Urothelium cell line (cell line): ENCODE results near the gene CNOT6.
"Not testable (repeated sequence)": the region's sequence is repeated elsewhere in the genome, so short reads cannot be mapped to it uniquely, and the experiment has no call there.

Experiments used
- DNase-seq: peaks from one replicate; pipeline ENCODE4 v3.0.0; 2011; ENCODE audit warnings: low spot score, mixed read lengths
- FAIRE-seq: peaks from 2 replicates; lab custom pipeline; 2011; peaks lifted over from hg19 to GRCh38; lab: Jason Lieb, UNC

Gene CNOT6

GRCh38 chr5:180515974-180516373 lies 21.8 kb downstream of the CNOT6 start:
- FAIRE-seq, DNase-seq: not testable (repeated sequence)

GRCh38 chr5:180516440-180516839 lies 22.3 kb downstream of the CNOT6 start:
- DNase-seq = no peak
- FAIRE-seq = no peak

- no peak for DNase-seq
- FAIRE-seq = no peak
Observed at GRCh38 chr5:180519098-180519497, 24.9 kb downstream of the CNOT6 start.

- no peak for DNase-seq
- no peak for FAIRE-seq
Observed at GRCh38 chr5:180521101-180521500, 26.9 kb downstream of the CNOT6 start.

DNA sequence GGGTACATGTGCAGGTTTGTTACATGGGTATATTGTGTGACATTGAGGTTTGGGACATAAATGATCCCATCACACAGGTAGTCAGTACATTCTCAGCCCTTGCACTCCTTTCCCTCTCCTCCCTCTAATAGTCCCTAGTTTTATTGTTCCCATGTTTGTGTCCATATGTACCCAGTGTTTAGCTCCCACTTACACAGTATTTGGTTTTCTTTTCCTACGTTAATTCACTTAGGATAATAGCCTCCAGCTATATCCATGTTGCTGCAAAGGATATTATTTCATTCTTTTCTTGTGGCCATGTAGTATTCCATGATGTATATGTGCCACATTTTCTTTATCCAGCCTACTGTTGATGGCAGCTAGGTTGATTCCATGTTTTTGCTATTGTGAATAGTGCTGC lies 27.4 kb downstream of the CNOT6 start:
- no peak for FAIRE-seq
- no peak for DNase-seq

DNA sequence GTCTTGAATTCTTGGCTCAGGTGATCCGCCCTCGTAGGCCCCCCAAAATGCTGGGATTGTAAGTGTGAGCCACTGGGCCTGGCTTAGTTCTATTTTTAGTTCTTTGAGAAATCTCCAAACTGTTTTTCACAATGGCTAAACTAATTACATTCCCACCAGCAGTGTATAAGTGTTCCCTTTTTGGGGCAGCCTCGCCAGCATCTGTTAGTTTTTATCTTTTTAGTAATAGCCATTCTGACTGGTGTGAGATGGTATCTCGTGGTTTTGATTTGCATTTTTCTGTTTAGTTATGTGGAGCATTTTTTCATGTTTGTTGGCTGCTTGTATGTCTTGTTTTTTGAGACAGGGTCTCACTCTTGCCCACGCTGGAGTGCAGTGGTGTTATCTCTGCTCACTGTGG lies 28.2 kb downstream of the CNOT6 start:
- no peak for FAIRE-seq
- DNase-seq = no peak

DNA sequence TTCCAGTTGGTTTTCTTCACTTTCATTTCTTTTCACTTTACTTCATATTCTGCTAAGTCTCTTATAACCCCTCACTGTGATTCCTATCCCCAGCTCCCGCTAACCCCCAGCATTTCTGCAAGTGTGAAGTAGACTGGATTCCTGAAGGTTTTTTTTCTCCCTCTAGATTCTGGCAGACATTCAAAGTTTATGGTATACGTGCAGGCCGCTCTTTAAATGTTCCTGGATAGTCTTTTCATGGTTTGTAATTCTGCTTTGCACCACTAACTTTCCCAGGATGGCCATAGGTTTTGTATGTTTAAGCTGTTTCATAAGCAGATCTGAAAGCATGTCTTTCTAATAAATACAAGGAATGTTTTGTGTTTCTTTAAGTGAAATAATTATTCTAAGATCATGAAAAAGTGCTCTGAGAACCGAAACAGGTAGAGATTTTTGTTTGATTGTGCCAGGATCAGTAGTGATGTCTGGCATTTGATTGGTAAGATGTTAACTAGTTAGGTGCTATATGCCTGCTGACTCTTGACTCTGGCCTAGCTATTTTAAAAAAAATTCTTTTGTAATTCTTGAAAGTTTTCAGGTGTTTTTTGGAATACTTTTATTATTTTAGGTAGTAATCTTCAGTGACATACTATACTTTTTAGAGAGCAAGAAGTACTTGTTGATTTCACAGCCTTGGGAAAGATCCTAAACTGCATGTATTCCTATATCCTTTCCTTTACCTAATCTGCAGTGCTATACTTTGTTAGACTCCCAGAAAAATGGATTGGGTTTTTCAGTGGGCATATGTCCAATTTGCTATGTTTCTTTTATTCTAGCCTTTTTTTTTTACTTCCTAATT lies 29.7 kb downstream of the CNOT6 start:
- DNase-seq = no peak
- FAIRE-seq = no peak

GRCh38 chr5:180525399-180525798 lies 31.2 kb downstream of the CNOT6 start:
- FAIRE-seq (no peak), DNase-seq (no peak)

- FAIRE-seq (no peak), DNase-seq (no peak)
Observed at GRCh38 chr5:180526269-180526668, 32.1 kb downstream of the CNOT6 start.

DNA sequence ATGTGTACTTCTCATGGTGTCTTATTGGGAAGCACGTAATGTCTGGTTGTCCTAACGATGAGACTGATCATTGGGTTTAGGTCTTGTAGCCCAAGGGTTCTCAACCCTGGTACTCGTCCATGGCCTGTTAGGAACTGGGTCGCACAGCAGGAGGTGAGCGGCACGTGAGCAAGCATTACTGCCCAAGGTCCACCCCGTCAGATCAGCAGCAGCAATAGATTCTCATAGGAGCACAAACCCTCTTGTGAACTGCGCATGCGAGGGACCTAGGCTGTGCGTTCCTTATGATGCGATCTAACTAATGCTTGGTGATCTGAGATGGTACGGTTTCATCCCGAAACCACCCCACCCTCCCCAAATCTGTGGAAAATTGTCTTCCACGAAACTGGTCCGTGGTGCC lies 33.5 kb downstream of the CNOT6 start:
- FAIRE-seq = no peak
- no peak for DNase-seq

DNA sequence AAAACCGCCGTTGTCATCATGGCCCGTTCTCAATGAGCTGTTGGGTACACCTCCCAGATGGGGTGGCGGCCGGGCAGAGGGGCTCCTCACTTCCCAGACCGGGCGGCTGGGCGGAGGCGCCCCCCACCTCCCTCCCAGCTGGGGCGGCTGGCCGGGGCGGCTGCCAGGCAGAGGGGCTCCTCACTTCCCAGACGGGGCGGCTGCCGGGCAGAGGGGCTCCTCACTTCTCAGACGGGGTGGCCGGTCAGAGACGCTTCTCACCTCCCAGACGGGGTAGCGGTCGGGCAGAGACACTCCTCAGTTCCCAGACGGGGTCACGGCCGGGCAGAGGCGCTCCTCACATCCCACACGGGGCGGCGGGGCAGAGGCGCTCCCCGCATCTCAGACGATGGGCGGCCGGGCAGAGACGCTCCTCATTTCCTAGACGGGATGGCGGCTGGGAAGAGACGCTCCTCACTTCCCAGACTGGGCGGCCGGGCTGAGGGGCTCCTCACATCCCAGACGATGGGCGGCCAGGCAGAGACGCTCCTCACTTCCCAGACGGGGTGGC lies 36.9 kb downstream of the CNOT6 start:
- not testable (repeated sequence) for FAIRE-seq

GRCh38 chr5:180532268-180532667 lies 38.1 kb downstream of the CNOT6 start:
- no peak for FAIRE-seq
- DNase-seq = no peak

More for the DNA sequence above, 36.9 kb downstream of the CNOT6 start:
- DNase-seq = not testable (repeated sequence)

GRCh38 chr5:180533845-180534244 lies 39.7 kb downstream of the CNOT6 start:
- FAIRE-seq = no peak
- DNase-seq = no peak

DNA sequence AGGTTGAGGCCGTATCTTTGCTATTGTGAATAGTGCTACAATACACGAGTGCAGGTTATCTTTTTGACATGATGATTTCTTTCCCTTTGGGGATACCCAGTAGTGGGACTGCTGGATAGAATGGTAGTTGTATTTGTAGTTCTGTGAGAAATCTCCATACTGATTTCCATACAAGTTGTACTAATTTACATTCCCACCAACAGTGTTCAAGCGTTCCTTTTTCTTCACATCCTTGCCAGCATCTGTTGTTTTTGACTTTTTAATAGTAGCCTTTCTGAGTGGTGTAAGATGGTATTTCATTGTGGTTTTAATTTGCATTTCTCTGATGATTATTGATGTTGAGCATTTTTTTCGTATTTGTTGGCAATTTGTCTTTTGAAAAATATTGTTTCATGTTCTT lies 41.4 kb downstream of the CNOT6 start:
- FAIRE-seq (no peak), DNase-seq (no peak)

- no peak for FAIRE-seq
- DNase-seq = no peak
Observed at GRCh38 chr5:180540050-180540694, 46.0 kb downstream of the CNOT6 start.

DNA sequence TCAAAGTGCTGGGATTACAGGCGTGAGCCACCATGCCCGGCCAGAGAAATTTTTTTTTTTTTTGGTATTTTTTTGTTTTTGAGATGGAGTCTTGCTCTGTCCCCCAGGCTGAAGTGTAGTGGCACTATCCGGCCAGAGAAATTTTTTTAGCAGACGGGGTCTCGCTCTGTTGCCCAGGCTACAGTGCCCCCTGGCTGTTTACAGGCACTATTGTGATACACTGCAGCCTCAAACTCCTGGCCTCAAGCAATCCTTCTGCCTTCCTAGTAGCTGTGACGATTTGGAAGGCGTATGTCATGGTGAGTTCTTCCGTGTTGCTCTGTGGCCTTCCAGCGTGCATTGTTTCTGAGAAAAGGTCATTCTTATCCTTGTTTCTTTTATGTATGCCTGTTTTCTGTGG lies 47.5 kb downstream of the CNOT6 start:
- DNase-seq (no peak), FAIRE-seq (no peak)

- FAIRE-seq (no peak), DNase-seq (no peak)
Observed at GRCh38 chr5:180545248-180545647, 51.1 kb downstream of the CNOT6 start.

GRCh38 chr5:180548563-180548962 lies 54.4 kb downstream of the CNOT6 start:
- FAIRE-seq (no peak), DNase-seq (no peak)

DNA sequence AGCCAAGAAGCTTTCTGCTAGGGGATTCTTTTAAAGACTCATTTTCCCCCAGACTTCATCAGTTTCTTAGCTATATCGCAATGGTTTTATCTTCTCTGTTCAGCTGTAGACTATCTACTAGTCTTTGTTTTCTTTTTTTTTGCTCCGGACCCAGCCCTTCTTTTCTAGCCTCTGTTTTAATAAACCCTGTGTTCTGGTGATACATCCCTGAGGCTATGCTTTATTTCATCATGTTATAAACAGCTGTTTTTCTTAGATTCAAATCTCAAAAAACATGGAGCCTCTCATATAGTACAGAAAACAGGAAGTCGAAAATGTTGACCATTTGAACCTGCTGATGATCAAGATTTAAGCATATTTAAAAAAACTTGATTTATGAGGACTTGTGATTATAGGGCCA lies 59.4 kb downstream of the CNOT6 start:
- DNase-seq = no peak
- no peak for FAIRE-seq

DNA sequence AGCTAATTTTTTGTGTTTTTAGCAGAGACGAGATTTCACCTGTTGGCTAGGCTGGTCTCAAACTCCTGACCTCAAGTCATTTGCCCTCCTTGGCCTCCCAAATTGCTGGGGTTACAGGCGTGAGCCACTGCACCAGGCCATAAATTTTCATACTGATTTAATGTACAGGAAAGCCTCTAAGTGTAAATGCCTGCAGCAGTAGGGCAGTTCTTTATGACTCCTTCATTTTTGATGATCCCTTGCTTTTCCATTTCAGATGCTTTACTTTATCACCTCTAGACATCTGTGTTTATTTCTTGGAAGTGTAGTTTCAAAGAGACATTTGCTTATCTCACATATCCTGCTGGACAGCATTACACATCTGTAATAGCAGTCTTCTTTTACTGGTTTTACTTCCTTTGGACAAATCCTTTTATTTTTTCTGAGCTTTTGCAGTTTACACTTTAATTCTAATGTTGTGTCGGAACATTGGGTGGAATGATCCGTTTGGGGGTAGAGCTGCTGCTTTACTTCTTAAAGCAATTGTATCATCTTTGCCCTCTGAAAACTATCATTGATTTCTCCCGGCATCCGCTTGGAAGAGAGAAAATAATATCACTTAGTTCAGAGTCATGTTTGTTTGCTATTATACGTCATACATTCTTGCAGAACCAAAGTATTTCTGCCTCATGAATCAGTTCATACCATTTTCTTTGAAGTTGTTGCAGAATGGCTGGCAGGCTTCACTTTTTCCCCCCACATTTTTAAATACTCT lies 61.2 kb downstream of the CNOT6 start:
- FAIRE-seq = no peak
- DNase-seq = no peak

DNA sequence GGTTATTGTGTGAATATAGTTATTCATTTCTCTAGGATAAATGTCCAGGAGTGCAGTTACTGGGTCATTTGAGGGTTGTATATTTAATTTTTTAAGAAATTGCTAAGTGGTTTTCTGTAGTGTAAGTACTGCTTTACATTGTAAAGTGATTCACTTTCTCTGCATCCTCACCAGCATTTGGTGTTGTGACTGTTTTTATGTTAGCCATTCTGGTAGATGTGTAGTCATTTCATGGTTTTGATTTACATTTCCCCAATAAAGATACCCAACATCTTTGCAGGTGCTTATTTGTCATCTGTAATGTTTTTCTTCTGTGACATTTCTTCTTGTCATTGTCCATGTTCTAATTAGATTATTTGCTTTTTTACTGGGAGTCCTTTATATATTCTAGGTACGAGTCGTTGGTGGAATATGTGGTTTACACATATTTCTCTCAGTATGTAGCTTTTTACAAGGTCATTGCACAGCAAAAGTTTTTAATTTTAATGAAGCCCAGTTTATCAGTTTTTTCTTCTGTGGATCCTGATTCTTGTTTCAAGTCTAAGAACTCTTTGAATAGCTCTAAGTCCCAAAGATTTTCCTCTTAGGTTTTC lies 63.1 kb downstream of the CNOT6 start:
- no peak for FAIRE-seq
- DNase-seq = no peak
